ENCODE measurements around the gene HYLS1.

GRCh38 chr11:125921042-125921441, 33.6 kb downstream of the HYLS1 start:
- TF ChIP-seq GATA3 (IDR thresholded peaks at IDR 0.05; ENCODE audit: low read depth, low read length), result no peak
- TF ChIP-seq GATA2 (IDR thresholded peaks at IDR 0.05; ENCODE audit: low read depth, low read length), result no peak
